ENCODE results near the gene PLA2G2E.

GRCh38 chr1:19888112-19888511, 35.3 kb downstream of the PLA2G2E start:
- TF ChIP-seq CTCF (IDR thresholded peaks at IDR 0.05) (no peak), POLR2A (IDR thresholded peaks at IDR 0.05) (no peak), EP300 (IDR thresholded peaks at IDR 0.05) (no peak)

All from upper lobe of left lung (tissue), 4 donors.